ENCODE results near the gene DEFB129. TPM values are rescaled to one million over a fixed set of nuclear protein-coding genes. Genes with fewer than 3 reads are reported as not detected.

The DEFB129 gene
- total RNA-seq, 1 experiment from 2014 or later: not detected

- no peak for TF ChIP-seq E2F1 (CRISPR knock-in tag; IDR thresholded peaks at IDR 0.05)
- no peak for TF ChIP-seq AFF4 (CRISPR knock-in tag; IDR thresholded peaks at IDR 0.05; ENCODE audit: borderline replicate concordance)
Observed at GRCh38 chr20:217266-217665, 9.8 kb upstream of the DEFB129 start (continued).

- POLR2A ChIA-PET: no interaction called here
- peaks cover 77% of the 10 kb centered on the region for H3K27me3 Mint-ChIP-seq (ENCODE audit: low read depth)
- no peak overlapping the region for H3K27ac Mint-ChIP-seq
Observed at GRCh38 chr20:219290-220115, 7.6 kb upstream of the DEFB129 start.

More at GRCh38 chr20:219290-220115, 7.6 kb upstream of the DEFB129 start:
- peak; percentile 90 for ATAC-seq
- Mint-ChIP-seq H3K9me3 (no peaks in the 10 kb centered on the region), H3K4me3 (no peak overlapping the region), H3K4me1 (no peaks in the 10 kb centered on the region), H3K36me3 (no peaks in the 10 kb centered on the region)
- CTCF ChIA-PET: interaction anchor here (0.6 to 1.5 kb wide), 7 partner anchors 44 to 212 kb away, joined by 3 to 4 read pairs (median 3); no protein-coding TSS in a partner anchor
- no peak for DNase-seq (ENCODE audit: low spot score)
- TF ChIP-seq E2F4 (CRISPR knock-in tag; IDR thresholded peaks at IDR 0.05; ENCODE audit: borderline replicate concordance, low read depth) (no peak), GTF2I (CRISPR knock-in tag; conservative IDR thresholded peaks at IDR 0.05) (no peak), SMAD3 (CRISPR knock-in tag; IDR thresholded peaks at IDR 0.05; ENCODE audit: borderline replicate concordance) (no peak), AFF4 (CRISPR knock-in tag; IDR thresholded peaks at IDR 0.05; ENCODE audit: borderline replicate concordance) (no peak), ATF3 (CRISPR knock-in tag; conservative IDR thresholded peaks at IDR 0.05) (no peak), CDX4 (CRISPR knock-in tag; IDR thresholded peaks at IDR 0.05; ENCODE audit: borderline replicate concordance) (no peak), NFE2L1 (CRISPR knock-in tag; IDR thresholded peaks at IDR 0.05) (no peak), RORB (CRISPR knock-in tag; IDR thresholded peaks at IDR 0.05) (no peak), ZMAT4 (CRISPR knock-in tag; IDR thresholded peaks at IDR 0.05) (no peak), ZNF232 (CRISPR knock-in tag; IDR thresholded peaks at IDR 0.05) (no peak), ZNF263 (CRISPR knock-in tag; IDR thresholded peaks at IDR 0.05; ENCODE audit: low read depth) (no peak), IRF1 (CRISPR knock-in tag; IDR thresholded peaks at IDR 0.05) (no peak), FOXP1 (CRISPR knock-in tag; IDR thresholded peaks at IDR 0.05; ENCODE audit: borderline replicate concordance) (no peak), ZNF138 (CRISPR knock-in tag; conservative IDR thresholded peaks at IDR 0.05) (no peak), IRF2 (CRISPR knock-in tag; IDR thresholded peaks at IDR 0.05; ENCODE audit: borderline replicate concordance, low read depth) (no peak), ERG (CRISPR knock-in tag; IDR thresholded peaks at IDR 0.05) (no peak), ATF6 (CRISPR knock-in tag; IDR thresholded peaks at IDR 0.05) (no peak)

Measured in WTC11 (cell line).